PC-3 (cell line): ENCODE results near the gene MAGI2.

Experiments used
- CTCF ChIP-seq: fragments of 300-600 bp; sonication (generic); conservative IDR thresholded peaks from 2 replicates; pipeline ENCODE4 v1.5.1; 2017; ENCODE audit warnings: antibody characterized with exemption, low read depth, mild to moderate bottlenecking, low read length
- EZH2phosphoT487 ChIP-seq: fragments of 300-600 bp; sonication (generic); IDR thresholded peaks from 2 replicates; pipeline ENCODE4 v1.6.1; 2018; ENCODE audit warnings: mild to moderate bottlenecking, antibody characterized with exemption, low read length, borderline replicate concordance

GRCh38 chr7:78734626-78735025 is 718.8 kb downstream of the MAGI2 start:
- no peak for TF ChIP-seq CTCF
- TF ChIP-seq EZH2phosphoT487 = no peak
